ENCODE measurements around the gene NEUROG2. TPM values are rescaled to one million over a fixed set of nuclear protein-coding genes. Genes with fewer than 3 reads are reported as not detected.
A peak's percentile ranks its signal among the peaks of the same experiment; 100 is the strongest.

Gene NEUROG2
- total and polyA plus RNA-seq, 2 of the 8 experiments (the other 6 are each of a cell fraction or from before 2014, with no cell fraction given), result 0.03 TPM; not detected in 1

- no peak overlapping the region for H2AFZ ChIP-seq (ENCODE audit: low read length)
- H3K4me3 ChIP-seq (ENCODE audit: extremely low read depth in 1 of 4, insufficient read depth in 2 of 4, low read depth in 3 of 4, low read length in 4 of 4), result peak overlapping the region; percentile 14 to 59 (median 25); a peak in 6 of 8 replicates
- H2AK5ac ChIP-seq (ENCODE audit: low read depth, low read length), result no peak overlapping the region
- peaks cover 24% of the 10 kb centered on the region for H3K23me2 ChIP-seq (ENCODE audit: low read depth, low read length)
- peak in 1 of 2 experiments; percentile 81 for DNase-seq (ENCODE audit: low read depth in 1 of 2, low spot score in 2 of 2)
- H3K23ac ChIP-seq (ENCODE audit: insufficient read length), result no peak overlapping the region
- peaks cover 7 to 41% (median 15%) of the 10 kb centered on the region in 4 experiments for H3K4me1 ChIP-seq (replicated peaks in 1 of 4; ENCODE audit: control insufficient read depth in 3 of 4, insufficient read depth in 4 of 4, low read length in 3 of 4)
- H3K27ac ChIP-seq (ENCODE audit: low read depth, low read length), result no peak overlapping the region
- H3K79me2 ChIP-seq (ENCODE audit: control insufficient read depth in 1 of 2, insufficient read depth in 2 of 2, low read length in 2 of 2), result no peaks in the 10 kb centered on the region
- WGBS, 2 experiments (ENCODE audit: extremely low coverage in 1 of 2, insufficient coverage in 1 of 2, insufficient read length in 1 of 2, insufficient replicate concordance in 2 of 2, low coverage in 1 of 2, low lambda C conversion rate in 2 of 2, missing lambda C conversion rate in 1 of 2), result 4% methylated on average over 31 of the region's 55 CpGs; no CpG with 5 or more reads in 1 of the 2 experiments
- no peak overlapping the region for H4K5ac ChIP-seq (ENCODE audit: insufficient read length, low read depth, low read length)
- no peak overlapping the region for H3K56ac ChIP-seq (replicated peaks; ENCODE audit: insufficient read length, low read depth, low read length)
- peaks cover 0 to 4% (median 0%) of the 10 kb centered on the region in 4 experiments; a peak in 1 of 8 replicates for H3K36me3 ChIP-seq (ENCODE audit: control insufficient read depth in 2 of 4, insufficient read depth in 4 of 4, low read length in 3 of 4)
- no peaks in the 10 kb centered on the region for H3K9me3 ChIP-seq (ENCODE audit: insufficient read depth in 2 of 2, low read depth in 1 of 2, low read length in 1 of 2)
- H3K27me3 ChIP-seq (replicated peaks in 1 of 4; ENCODE audit: control insufficient read depth in 3 of 4, extremely low read depth in 1 of 4, insufficient read depth in 3 of 4, low read length in 3 of 4), result peaks cover 88 to 100% (median 95%) of the 10 kb centered on the region in 4 experiments
- H3K14ac ChIP-seq (ENCODE audit: insufficient read length), result no peak overlapping the region
- H4K20me1 ChIP-seq (replicated peaks in 1 of 2; ENCODE audit: control insufficient read depth in 1 of 2, insufficient read depth in 2 of 2, low read length in 2 of 2), result peaks cover 3 to 29% of the 10 kb centered on the region in 2 experiments
- no peak overlapping the region for H2BK5ac ChIP-seq (ENCODE audit: low read depth, low read length)
- H3K9ac ChIP-seq (replicated peaks in 1 of 4; ENCODE audit: extremely low read depth in 1 of 4, low read depth in 3 of 4, low read length in 3 of 4), result no peak overlapping the region
- CTCF ChIA-PET (ENCODE audit: partially characterized antibody), result interaction anchor here (0.6 to 4.1 kb wide), 22 partner anchors 7 to 637 kb away, joined by 3 to 24 read pairs (median 4); no protein-coding TSS in a partner anchor
- peak; percentile 84 for TF ChIP-seq E2F6 (IDR thresholded peaks at IDR 0.05)
- peak; percentile 68 for TF ChIP-seq MAX (IDR thresholded peaks at IDR 0.05)
- no peak for TF ChIP-seq POU5F1 (IDR thresholded peaks at IDR 0.05; ENCODE audit: low read depth, low read length)
- peak; percentile 33 for TF ChIP-seq KDM4A (IDR thresholded peaks at IDR 0.05; ENCODE audit: low read depth, low read length, severe bottlenecking)
- peak; percentile 23 for TF ChIP-seq ASH2L (IDR thresholded peaks at IDR 0.05; ENCODE audit: low read length)
- TF ChIP-seq HDAC2 (IDR thresholded peaks at IDR 0.05; ENCODE audit: borderline replicate concordance in 1 of 2, low read depth in 2 of 2, low read length in 2 of 2), result 0 out of 4 replicates have a peak, but pooled peaks of 1 of the 2 experiments have one; percentile 5
- TF ChIP-seq FOSL1 (IDR thresholded peaks at IDR 0.05; ENCODE audit: insufficient read depth, low read depth, low read length), result no peak
- 0 out of 2 replicates have a peak, but pooled peaks have one; percentile 9 for TF ChIP-seq BACH1 (IDR thresholded peaks at IDR 0.05; ENCODE audit: low read length)
- peak; percentile 82; the same call in 1 of the 2 replicates for TF ChIP-seq EGR1 (IDR thresholded peaks at IDR 0.05; ENCODE audit: borderline replicate concordance, low read depth, low read length)
- TF ChIP-seq NANOG (IDR thresholded peaks at IDR 0.05; ENCODE audit: insufficient read depth, low read depth, low read length, poor library complexity, severe bottlenecking), result peak; percentile 82
- H3K4me2 ChIP-seq (ENCODE audit: insufficient read depth in 1 of 2, low read depth in 2 of 2, low read length in 2 of 2), result peak overlapping the region; percentile 90 to 96
- POLR2A ChIA-PET (ENCODE audit: partially characterized antibody), result interaction anchor here (0.7 kb wide), 1 partner anchor 319 kb away, joined by 3 read pairs; no protein-coding TSS in a partner anchor
- no peak overlapping the region for H2BK120ac ChIP-seq (replicated peaks; ENCODE audit: low read depth, low read length)
- H2BK12ac ChIP-seq (ENCODE audit: low read depth, low read length), result no peak overlapping the region
- FAIRE-seq, result no peak
- H3K4ac ChIP-seq (replicated peaks; ENCODE audit: insufficient read length, low read depth, low read length), result no peak overlapping the region
- no peak overlapping the region for H4K91ac ChIP-seq (replicated peaks; ENCODE audit: insufficient read length, low read length)
- no peak overlapping the region for H2BK15ac ChIP-seq (ENCODE audit: low read length)
- H3K79me1 ChIP-seq (ENCODE audit: low read depth, low read length), result no peaks in the 10 kb centered on the region
- no peak overlapping the region; the same call in 1 of the 2 replicates for H4K8ac ChIP-seq (ENCODE audit: extremely low read depth, insufficient read depth, low read length)
- H3K18ac ChIP-seq (ENCODE audit: extremely low read depth, low read length), result no peak overlapping the region
- H2BK20ac ChIP-seq (ENCODE audit: low read length), result no peak overlapping the region
Observed at GRCh38 chr4:112516471-112517066, 589 bp upstream of the NEUROG2 start.

Data from H1 (cell line).